SHP77 treated with DMSO at 0.1 percent for 48 hours (cell line): ENCODE results near the gene DENND2A.
"Not testable (repeated sequence)": the region's sequence is repeated elsewhere in the genome, so short reads cannot be mapped to it uniquely, and the experiment has no call there.

Experiments used
- DNase-seq: peaks from one replicate; lab custom pipeline; 2025; lab: John Stamatoyannopoulos, UW

Gene DENND2A

DNA sequence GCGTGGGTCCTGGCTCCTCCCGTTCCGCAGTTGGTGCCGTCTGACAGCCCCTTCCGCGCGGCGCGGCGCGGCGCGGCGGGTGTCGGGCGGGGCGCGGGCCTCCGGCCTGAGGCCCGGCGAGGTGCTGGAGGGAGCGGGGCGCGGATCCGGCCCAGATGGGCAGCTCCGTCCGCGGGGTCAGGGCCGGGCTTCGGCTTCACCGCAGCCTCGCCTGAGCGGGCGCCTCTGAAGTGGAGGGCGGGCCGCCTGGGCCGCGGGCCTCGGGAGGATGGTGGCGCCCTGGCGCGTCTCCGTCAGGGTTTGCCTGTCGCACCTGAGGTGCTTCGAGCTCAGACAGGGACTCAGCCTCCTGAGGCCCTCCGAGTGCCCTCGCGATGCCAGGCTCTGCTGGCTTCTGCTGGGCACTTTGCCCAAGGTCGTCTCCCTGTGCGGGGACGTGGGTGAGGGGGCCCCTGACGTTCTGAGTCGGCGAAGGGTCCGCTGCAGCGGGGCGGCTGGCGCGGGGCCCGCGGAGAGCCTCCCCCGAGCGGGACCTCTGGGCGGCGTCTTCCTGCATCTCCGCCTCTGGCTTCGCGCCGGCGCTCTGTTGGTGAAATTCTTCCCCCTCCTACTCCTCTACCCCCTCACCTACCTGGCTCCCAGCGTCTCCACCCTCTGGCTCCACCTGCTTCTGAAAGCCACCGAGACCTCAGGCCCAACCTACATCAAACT is 32.6 kb upstream of the DENND2A start:
- no peak for DNase-seq

DNA sequence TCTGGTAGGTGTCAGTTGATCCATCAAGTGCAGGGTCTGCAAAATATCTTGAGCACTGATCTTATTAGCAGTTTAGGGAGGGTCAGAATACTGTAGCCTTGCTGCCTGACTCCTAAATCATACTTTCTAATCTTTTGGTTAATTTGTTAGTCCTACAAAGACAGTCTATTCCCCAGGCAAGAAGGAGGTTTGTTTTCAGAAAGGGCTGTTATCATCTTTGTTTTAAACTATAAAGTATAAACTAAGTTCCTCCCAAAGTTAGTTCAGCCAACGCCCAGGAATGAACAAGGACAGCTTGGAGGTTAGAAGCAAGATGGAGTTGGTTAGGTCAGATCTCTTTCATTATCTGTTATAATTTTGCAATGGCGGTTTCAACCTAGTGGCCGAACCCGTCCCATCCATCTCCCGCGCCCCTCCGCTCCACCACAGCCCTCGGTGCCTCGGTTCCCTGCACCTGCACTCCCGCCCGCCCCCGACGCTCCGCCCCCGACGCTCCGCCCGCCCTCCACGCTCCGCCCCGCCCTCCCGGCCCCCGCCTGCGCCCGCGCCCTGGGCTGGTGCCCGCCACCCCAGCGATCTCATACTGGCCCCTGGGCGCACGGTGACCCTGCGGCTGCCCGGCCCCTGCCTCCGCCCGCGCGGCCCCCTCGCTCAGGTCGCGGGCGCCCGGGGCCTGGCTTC is 31.9 kb upstream of the DENND2A start, which contains the start of gene ADCK2:
TSS of gene ADCK2 (plus strand) at position 564 of the 681 bp plus-strand sequence. CDS start 386 bp downstream, outside the sequence.
- no peak for DNase-seq

DNA sequence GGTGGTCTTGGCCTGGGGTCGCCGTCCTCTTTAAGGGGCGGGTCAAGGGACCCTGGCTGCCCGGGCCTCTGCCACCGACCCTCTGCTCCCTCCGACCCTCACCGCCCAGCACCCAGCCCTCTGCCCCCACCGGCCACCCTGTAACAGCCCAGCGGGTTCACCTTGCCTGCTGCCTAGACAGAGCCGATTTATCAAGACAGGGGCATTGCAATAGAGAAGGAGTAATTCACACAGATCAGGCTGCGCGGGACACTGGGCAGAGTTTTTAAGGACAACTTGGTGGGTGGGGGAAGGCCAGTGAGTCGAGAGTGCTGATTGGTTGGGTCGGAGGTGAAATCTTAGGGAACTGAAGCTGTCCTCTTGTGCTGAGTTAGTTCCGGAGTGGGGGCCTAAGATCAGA is 31.4 kb upstream of the DENND2A start:
- no peak for DNase-seq

DNA sequence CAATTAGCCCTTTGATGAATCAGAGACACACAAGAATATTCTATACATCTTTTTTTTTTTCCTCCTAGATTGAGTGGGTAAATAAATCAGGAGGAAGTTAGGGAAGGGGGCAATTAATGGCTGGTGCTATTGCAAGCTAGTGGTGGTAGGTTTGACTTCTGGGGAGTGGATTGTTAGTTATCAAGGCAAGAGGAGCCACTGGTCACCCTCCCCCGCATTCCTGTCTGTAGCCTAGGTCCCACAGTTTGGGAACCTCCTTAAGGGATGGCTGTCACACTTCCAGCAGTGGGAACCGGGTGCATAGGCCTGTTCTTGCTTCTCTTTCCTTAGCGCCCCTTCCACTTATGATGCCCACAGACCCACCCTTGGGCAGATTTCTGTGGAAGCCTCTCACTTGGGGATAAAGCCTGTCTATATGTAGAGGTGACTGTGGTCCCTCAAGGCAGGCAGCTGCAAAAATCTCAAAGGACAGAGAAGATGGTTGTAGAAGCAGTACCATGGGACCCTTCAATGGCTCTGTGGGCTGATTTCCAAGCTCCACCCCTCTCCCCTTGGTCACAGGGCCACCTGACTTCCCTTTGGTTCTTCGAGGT is 29.8 kb upstream of the DENND2A start:
- no peak for DNase-seq

DNA sequence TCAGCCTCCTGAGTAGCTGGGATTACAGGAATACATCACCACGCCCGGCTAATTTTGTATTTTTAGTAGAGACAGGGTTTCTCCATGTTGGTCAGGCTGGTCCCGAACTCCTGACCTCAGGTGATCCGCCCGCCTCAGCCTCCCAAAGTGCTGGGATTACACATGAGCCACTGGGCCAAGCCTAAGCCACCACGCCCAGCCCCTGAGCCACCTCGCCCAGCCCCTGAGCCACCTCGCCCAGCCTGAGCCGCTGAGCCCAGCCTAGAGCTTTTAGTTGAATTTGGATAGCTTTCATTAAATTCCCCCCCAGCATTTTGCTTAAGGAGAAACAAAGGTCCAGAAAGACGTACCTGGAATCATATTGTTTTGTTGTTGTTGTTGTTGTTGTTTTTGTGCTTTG is 29.2 kb upstream of the DENND2A start:
- not testable (repeated sequence) for DNase-seq

DNA sequence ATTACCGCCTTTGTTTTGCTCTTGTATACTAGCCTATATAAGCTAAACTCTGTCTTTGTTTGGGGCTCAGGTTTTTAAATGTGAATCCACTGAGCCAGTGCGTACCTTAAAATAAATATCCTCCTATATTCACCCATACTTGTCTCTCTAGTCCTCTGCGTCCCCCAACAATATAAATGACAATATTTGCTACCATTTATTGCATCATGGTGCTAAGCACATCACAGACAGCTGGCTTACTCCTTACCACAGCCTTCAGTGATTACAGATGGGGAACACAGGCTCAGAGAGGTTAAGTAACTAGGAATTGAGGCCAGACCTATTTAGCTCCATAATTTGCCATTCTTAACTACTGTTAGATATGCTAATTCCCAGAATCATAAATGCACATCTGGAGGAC is 28.7 kb upstream of the DENND2A start:
- no peak for DNase-seq

DNA sequence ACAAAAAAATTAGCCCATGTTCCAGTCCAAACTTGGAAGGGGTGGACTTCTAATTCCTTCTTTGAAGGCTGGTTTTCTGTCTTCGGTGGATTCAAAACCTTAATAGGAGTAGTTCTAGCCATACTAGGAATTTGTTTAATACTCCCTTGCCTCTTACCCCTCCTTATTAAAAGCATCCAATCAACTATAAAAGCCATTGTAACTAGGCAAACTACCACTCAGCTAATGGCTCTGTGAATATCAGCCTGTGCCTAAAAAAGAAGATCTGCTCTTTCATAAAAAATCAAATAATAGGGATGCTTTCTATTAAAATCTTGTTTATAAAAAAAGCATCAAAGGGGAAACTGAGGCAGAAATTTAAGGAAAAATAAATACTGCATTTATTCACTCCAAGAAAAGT is 28.0 kb upstream of the DENND2A start:
- DNase-seq: no peak

DNA sequence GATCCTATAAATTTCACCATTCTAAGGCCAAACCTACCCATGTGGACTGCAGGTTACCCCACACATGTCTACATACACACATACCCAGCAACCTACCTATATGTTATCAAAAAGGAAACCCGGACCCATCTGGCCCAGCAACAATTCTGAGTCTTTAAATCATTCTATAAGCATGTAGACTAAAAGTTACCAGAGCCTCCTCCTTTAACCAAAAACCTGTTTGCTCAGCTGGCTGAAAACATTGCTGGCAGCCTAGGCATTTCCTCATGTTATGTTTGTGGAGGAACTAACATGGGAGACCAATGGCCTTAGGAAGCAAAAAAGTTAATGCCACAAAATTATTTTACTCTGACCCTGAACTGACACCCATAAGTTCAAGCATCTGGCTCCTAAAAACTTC is 26.9 kb upstream of the DENND2A start:
- no peak for DNase-seq

DNA sequence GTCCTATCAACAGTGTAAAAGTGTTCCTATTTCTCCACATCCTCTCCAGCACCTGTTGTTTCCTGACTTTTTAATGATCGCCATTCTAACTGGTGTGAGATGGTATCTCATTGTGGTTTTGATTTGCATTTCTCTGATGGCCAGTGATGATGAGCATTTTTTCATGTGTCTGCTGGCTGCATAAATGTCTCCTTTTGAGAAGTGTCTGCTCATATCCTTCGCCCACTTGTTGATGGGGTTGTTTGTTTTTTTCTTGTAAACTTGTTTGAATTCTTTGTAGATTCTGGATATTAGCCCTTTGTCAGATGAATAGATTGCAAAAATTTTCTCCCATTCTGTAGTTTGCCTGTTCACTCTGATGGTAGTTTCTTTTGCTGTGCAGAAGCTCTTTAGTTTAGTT is 22.3 kb upstream of the DENND2A start:
- not testable (repeated sequence) for DNase-seq

DNA sequence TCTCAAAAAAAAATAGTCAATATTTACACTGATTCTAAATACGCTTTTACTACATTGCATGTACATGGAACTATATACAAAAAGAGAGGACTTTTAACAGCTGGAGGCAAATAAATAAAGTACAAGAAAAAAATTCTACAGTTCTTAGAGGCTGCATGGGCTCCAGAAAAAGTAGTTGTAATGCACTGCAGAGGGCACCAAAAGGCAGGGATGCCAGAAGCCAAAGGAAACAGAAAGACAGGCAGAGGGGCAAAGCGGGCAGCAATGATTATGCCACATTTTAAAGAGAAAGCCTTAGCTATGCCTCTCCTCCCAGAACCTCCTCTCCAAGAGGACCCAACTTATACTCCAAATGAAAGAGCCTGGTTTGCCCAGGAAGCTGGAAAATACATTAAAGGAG is 20.5 kb upstream of the DENND2A start:
- DNase-seq: no peak

DNA sequence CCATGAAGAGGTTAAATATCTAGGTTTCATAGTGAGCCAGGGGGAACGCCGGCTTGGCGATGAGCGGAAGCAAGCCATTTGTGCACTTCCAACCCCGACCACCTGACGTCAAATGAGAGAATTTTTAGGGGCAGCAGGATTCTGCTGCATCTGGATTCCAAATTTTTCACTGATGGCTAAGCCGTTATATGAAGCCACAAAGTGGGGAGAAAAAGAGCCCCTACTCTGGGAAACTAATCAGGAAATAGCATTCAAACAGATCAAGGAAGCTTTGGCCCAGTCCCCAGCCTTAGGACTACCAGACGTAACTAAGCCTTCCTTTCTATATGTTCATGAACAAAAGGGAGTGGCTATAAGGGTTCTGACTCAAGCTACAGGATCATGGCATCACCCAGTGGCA is 19.2 kb upstream of the DENND2A start:
- no peak for DNase-seq

DNA sequence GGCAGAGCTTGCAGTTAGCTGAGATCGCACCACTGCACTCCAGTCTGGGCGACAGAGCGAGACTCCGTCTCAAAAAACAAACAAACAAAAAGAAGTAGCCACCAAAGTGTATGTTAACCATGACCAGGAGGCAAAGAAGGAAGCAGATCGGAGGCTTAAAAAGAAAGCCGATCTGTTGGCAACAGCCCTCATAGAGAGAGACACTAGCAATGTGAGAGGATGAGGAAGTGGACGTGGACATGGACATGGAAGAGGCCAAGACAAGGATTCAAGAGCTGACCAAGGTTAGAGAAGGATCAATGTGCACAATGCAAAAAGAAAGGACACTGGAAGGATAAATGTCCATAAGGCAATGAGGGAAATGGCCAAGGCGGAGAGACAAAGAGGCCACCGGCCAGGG is 17.3 kb upstream of the DENND2A start:
- DNase-seq: no peak

DNA sequence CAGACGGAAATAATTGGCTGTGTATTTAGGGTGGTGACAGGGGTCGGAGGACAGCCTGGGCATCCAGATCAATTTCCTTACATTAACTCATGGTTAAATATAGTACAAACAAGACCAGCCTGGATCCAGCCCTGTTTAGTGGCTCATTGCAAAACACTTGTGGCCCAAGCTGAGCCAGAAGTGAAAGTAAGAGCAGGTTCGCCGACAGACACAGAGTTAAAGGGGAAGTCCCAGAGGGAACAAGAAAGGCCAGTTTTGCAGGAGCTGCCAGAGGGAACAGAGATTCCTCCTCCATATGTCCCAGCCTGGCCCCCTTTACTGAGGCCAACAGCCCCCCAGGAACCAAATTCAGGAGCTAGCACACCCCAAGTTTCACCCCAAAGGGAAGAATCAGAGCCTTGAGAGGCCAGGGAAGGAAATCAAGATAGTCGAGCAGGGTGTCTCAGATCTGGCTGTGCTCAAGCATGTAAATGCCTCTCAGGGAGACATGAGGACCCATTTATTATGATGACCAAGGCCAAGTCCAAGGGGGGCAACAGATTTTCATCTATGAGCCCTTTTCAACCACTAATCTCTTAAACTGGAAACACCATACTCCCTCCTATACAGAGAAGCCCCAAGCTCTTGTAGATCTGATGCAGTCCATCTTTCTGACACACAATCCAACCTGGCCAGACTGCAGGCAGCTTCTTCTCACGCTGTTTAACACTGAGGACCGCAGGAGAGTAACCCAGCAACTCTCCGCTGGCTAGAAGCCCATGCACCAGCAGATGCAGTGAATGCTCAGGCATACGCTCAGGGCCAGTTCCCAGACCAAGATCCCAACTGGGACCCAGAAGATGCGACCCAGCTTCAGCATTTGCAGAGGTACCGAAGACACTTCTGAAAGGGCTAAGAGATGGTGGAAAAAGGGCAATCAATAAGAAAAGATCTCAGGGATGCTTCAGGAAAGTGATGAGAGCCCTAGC is 16.2 kb upstream of the DENND2A start:
- no peak for DNase-seq

DNA sequence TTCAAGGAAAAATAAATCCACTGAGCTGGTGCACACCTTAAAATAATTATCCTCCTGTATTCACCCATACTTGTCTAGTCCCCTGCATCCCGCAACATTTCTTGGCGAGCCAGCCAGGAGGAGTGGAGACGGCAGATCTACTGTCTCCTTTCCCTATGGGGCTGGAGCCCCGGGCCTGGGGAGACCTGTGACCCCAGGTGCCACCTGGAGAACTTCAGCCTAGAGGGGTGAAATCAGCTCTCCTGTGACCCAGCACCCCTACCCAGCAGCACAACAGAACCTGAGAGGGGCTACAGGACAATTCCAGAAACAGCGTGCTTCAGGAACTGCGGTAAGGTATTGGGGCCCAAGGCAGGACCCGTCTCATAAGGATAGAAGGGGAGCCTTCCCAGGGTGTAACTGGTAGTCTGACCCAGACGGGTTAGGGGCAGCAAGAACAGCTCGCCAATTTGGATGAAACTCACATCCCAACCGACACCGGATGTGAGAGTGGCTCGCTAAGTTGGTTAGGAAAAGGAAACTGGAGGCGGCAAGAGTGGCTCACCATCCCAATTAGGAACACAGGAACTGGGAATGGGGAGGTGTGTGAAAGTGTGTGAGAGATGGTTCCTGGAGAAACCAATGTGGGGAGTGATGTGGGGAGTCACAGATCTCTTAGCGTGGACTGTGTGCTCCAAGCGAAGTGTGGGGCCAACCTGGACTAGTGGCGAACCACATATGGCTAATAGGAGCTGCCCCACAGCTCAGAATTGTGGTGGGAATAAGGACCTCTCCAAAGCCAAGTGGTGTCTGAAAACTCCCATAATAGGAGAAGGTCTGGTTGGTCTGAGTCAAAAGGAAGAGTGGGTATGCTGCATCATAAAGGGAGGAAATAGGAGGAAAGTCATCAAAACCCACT is 15.1 kb upstream of the DENND2A start:
- DNase-seq: no peak

DNA sequence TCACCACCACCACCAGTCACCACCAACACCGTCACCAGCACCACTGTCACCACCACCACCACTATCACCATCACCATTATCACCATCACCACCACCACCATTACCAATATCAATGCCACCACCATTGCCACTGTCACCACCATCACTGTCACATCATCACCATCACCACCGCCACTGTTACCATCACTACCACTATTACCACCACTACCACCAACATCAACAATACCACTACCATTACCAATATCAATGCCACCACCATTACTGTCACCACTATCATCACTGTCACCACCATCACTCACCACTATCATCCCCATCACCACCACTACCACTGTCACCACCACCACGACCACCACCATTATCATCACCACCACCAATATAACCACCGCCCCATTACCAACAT is 14.0 kb upstream of the DENND2A start:
- DNase-seq: no peak

DNA sequence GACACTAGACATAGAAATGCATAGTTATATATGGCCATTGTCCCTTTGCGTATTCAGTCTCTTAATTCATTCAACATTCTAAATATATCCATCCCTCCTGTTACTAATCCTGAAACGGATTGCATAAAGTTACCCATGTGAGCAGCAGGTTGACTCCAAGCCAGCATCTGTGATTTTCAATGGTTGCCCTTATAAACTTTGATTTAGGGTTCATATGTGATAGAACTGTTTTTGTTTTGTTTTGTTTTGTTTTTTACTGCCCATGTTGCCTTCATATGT is 13.4 kb upstream of the DENND2A start:
- DNase-seq: no peak

DNA sequence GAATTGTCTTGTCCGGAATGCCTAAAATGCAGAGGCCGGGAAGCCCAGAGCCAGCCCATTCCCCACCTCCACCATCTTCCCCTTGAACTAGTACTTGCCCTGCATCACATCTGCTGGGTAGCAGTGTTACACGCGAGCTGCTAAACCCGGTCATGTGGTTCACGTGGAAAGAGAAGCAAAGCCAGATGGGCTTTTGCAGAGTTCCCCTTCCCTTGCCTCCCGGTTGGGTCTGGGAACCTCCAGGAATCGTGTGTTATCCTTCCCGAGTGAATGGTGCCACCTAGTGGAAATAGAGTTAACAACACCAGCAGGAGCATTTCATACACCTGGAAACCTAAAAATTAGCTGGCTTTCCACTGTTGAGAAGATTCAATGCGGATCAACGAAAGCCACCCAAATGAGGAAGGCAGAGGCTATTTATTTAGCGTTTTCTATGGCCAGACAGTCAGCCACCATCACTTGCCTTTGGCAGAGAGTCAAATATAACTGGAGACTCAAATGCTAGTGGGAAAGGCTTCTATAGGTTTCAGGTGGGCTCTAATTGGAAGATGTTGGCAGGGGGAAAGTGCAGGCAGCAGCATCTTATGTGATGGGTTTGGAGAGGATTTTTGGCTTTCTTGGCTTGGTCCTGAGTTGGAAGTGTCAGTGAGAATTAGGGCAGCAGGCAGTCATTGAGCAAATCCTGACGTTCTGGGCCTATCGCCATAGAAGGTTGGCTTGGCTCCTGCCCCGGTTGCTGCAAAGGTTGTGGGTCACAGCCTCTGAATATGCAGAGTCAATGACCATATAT is 12.9 kb upstream of the DENND2A start:
- peak; percentile 68 for DNase-seq

DNA sequence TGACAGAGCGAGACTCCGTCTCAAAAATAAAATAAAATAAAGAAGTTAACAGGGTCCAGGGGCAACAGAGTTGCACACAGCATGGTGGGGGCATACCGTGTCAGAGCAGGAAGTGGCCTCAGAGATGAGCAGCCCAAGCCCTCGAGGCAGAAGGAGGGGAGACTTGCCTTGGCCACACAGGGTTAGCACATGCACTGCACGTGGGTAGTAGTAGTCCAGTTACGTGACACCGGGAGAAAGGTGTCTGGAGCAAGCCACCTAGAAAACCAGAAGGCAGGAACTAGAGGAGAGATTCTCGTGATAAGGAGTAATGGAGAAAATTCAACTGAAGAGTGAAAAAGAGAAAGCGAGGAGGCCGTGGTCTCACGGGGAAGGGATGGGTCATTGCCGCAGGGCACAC is 9.8 kb upstream of the DENND2A start:
- DNase-seq: no peak

DNA sequence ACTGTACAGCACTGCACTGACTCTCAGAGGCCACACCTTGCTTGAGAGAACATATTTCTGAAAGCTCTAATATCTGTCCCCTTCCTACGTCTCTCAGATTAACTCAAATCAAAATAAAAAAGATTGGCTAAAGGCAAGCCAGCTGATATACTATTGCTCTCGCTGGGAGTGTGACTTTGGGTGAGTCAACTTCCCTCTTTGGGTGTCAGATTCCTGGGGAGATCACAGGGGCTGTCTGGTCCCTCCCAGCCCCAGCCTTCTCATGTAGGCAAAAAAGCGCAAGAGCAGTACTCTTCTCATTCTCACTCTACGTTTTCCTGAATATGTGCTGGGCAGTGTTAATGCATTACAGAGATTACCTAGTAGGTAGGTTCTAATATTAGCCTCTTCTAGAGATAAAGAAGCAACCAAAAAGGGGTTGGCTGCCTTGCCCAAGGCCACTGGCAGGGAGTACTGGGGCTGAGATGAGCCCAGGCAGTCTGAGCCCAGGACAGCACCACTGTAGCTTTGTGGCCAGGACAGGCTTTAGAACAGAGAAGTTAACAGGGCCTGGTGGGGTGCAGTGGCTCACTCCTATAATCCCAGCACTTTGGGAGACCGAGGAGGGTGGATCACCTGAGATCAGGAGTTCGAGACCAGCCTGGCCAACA is 9.1 kb upstream of the DENND2A start:
- DNase-seq: no peak
